Measurements from ENCODE around the gene DACH1.

Gene DACH1

DNA sequence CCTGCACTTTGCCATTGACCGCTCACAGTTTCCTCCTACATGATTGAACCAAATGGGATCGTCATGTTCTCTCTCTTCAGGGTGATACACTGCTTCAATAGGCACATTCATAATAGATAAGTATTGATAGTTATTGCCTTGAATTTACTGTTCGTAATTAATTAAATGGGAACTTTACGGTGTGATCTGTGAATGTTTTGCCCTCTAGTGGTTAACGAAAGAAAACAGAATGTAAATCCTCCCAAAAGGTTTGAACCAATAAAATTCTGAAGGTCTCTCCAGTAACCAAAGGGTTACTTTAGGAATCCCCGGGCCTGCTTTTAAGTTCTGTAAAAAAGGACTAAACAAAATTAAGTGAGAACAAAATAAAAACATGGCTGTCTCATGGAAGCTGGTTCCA is 389.3 kb downstream of the DACH1 start:
- no peaks in the 10 kb centered on the region for H3K4me1 ChIP-seq (ENCODE audit: insufficient read depth, low read length)
- H3K9me3 ChIP-seq (ENCODE audit: low read length) = no peaks in the 10 kb centered on the region
- no peaks in the 10 kb centered on the region for H3K27me3 ChIP-seq (ENCODE audit: control insufficient read depth in 1 of 2, insufficient read depth in 2 of 2, low read length in 2 of 2)
- H3K27ac ChIP-seq (ENCODE audit: low read depth, low read length) = no peak overlapping the region
- H3K36me3 ChIP-seq (ENCODE audit: insufficient read depth, low read length) = no peaks in the 10 kb centered on the region
- H3K9ac ChIP-seq (ENCODE audit: low read length) = no peak overlapping the region
- no peak overlapping the region for H3K4me3 ChIP-seq (ENCODE audit: low read depth in 1 of 2, low read length in 2 of 2)

DNA sequence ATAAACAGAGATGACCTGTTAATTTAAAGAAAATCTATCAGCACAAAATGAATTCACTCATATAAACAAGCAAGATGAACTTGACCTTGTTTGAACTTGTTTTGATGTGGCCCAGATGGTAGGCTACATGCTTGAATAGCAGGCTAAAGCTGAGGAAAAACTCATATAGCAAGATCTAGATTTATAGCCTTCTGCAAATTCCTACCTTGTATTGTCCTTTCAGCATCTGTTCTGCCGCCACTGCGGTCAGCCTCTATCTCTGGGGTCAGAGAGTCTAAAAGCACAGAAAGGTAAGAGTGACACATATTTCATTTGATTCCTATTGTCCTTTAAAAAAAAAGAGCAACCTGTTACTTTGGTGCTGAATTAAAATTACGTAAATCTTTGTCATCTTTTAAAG is 392.1 kb downstream of the DACH1 start:
- Histone ChIP-seq H3K4me1 (ENCODE audit: insufficient read depth, low read length) (no peaks in the 10 kb centered on the region), H3K27ac (ENCODE audit: low read depth, low read length) (no peak overlapping the region), H3K4me3 (ENCODE audit: low read depth in 1 of 2, low read length in 2 of 2) (no peak overlapping the region), H3K27me3 (ENCODE audit: control insufficient read depth in 1 of 2, insufficient read depth in 2 of 2, low read length in 2 of 2) (no peaks in the 10 kb centered on the region), H3K9me3 (ENCODE audit: low read length) (no peaks in the 10 kb centered on the region), H3K36me3 (ENCODE audit: insufficient read depth, low read length) (no peaks in the 10 kb centered on the region), H3K9ac (ENCODE audit: low read length) (no peak overlapping the region)

- Histone ChIP-seq H3K4me3 (ENCODE audit: low read depth in 1 of 2, low read length in 2 of 2) (no peak overlapping the region), H3K27me3 (ENCODE audit: control insufficient read depth in 1 of 2, insufficient read depth in 2 of 2, low read length in 2 of 2) (no peaks in the 10 kb centered on the region), H3K36me3 (ENCODE audit: insufficient read depth, low read length) (no peaks in the 10 kb centered on the region), H3K27ac (ENCODE audit: low read depth, low read length) (no peak overlapping the region), H3K9ac (ENCODE audit: low read length) (no peak overlapping the region), H3K9me3 (ENCODE audit: low read length) (no peaks in the 10 kb centered on the region), H3K4me1 (ENCODE audit: insufficient read depth, low read length) (no peaks in the 10 kb centered on the region)
Measured at GRCh38 chr13:71469626-71470025, 397.4 kb downstream of the DACH1 start.

DNA sequence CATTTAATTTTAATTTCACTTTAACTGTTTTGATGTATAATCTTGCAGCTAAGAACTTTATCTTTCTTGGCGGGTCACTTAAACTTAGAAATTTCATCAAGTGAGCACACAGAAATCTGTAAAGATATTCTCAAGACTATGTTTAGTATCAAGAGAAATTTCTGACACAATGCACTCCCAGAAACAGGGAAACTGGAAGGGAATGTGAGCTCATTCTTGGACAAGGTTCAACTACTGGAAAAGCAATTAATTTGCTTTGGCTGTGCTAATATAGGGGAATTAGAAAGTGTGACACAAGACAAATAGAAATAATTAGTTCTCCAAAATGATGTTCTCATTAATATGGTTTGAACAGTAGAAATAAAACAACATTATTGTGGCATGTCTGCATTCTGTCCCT is 402.3 kb downstream of the DACH1 start:
- Histone ChIP-seq H3K9me3 (ENCODE audit: low read length) (no peaks in the 10 kb centered on the region), H3K4me1 (ENCODE audit: insufficient read depth, low read length) (no peaks in the 10 kb centered on the region), H3K27me3 (ENCODE audit: control insufficient read depth in 1 of 2, insufficient read depth in 2 of 2, low read length in 2 of 2) (no peaks in the 10 kb centered on the region), H3K36me3 (ENCODE audit: insufficient read depth, low read length) (no peaks in the 10 kb centered on the region), H3K4me3 (ENCODE audit: low read depth in 1 of 2, low read length in 2 of 2) (no peak overlapping the region), H3K9ac (ENCODE audit: low read length) (no peak overlapping the region), H3K27ac (ENCODE audit: low read depth, low read length) (no peak overlapping the region)

DNA sequence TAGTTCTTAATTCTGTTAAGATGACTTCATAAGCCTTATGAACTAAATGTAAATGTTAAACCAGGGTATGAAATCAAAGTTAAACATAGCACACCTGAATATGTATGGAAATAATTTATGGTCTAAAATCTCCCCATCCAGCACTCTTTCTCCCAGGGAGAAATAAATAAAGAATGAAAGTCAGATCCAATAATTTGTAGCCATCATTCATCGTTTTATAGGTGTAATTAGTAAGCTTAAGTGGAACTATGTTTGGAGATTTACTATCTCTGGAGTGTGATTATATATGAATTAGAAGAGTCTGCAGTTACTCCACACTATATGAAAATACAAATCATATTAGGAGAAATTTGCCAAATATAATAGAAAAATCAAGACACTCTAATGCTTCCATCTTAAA is 405.1 kb downstream of the DACH1 start:
- no peak overlapping the region for H3K9ac ChIP-seq (ENCODE audit: low read length)
- no peaks in the 10 kb centered on the region for H3K36me3 ChIP-seq (ENCODE audit: insufficient read depth, low read length)
- no peaks in the 10 kb centered on the region for H3K9me3 ChIP-seq (ENCODE audit: low read length)
- H3K4me3 ChIP-seq (ENCODE audit: low read depth in 1 of 2, low read length in 2 of 2) = no peak overlapping the region
- no peak overlapping the region for H3K27ac ChIP-seq (ENCODE audit: low read depth, low read length)
- no peaks in the 10 kb centered on the region for H3K4me1 ChIP-seq (ENCODE audit: insufficient read depth, low read length)
- H3K27me3 ChIP-seq (ENCODE audit: control insufficient read depth in 1 of 2, insufficient read depth in 2 of 2, low read length in 2 of 2) = no peaks in the 10 kb centered on the region

- Histone ChIP-seq H3K4me3 (ENCODE audit: low read depth in 1 of 2, low read length in 2 of 2) (no peak overlapping the region), H3K27ac (ENCODE audit: low read depth, low read length) (no peak overlapping the region), H3K9ac (ENCODE audit: low read length) (no peak overlapping the region), H3K9me3 (ENCODE audit: low read length) (no peaks in the 10 kb centered on the region), H3K27me3 (ENCODE audit: control insufficient read depth in 1 of 2, insufficient read depth in 2 of 2, low read length in 2 of 2) (no peaks in the 10 kb centered on the region), H3K4me1 (ENCODE audit: insufficient read depth, low read length) (no peaks in the 10 kb centered on the region), H3K36me3 (ENCODE audit: insufficient read depth, low read length) (no peaks in the 10 kb centered on the region)
Measured at GRCh38 chr13:71460211-71460610, 406.8 kb downstream of the DACH1 start.

DNA sequence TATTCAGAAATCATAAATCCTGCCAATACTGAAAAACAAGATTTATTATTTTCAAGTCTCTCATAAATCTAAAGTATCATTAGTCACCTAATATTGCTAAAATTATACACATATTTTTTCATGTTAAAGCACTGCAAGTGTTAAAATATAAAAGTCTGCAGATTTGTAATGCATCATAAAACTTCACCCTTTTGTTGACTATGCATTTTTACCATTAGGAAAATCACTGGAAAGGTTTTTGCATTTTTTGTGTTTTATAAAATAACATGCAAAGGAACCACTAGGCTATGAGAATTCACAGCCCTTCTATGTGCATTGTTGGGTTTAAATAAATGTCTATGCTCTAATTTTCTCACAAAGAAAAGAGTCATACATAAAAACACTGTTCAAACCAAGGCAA is 407.3 kb downstream of the DACH1 start:
- Histone ChIP-seq H3K4me3 (ENCODE audit: low read depth in 1 of 2, low read length in 2 of 2) (no peak overlapping the region), H3K9ac (ENCODE audit: low read length) (no peak overlapping the region), H3K36me3 (ENCODE audit: insufficient read depth, low read length) (no peaks in the 10 kb centered on the region), H3K4me1 (ENCODE audit: insufficient read depth, low read length) (no peaks in the 10 kb centered on the region), H3K27ac (ENCODE audit: low read depth, low read length) (no peak overlapping the region), H3K9me3 (ENCODE audit: low read length) (no peaks in the 10 kb centered on the region), H3K27me3 (ENCODE audit: control insufficient read depth in 1 of 2, insufficient read depth in 2 of 2, low read length in 2 of 2) (no peaks in the 10 kb centered on the region)

DNA sequence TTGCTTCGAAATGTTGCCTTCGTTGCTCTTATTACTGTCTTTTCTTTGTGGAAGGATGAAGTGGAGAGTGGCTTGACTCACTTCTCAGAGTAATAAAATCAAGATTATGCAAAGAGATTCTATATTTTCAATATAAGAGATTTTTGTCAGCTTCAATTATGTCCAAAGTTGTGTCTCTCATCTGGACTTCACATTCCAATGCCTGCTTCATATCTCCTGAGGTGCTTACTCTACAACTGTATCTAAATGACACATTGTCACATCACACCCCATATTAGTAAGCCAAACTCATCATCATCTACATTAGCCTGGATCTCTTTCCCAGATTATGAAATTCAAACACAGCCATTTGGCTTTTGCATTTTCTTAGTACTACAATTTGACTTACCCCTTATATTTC is 409.4 kb downstream of the DACH1 start:
- H3K27ac ChIP-seq (ENCODE audit: low read depth, low read length) = no peak overlapping the region
- no peaks in the 10 kb centered on the region for H3K4me1 ChIP-seq (ENCODE audit: insufficient read depth, low read length)
- H3K27me3 ChIP-seq (ENCODE audit: control insufficient read depth in 1 of 2, insufficient read depth in 2 of 2, low read length in 2 of 2) = no peaks in the 10 kb centered on the region
- H3K36me3 ChIP-seq (ENCODE audit: insufficient read depth, low read length) = no peaks in the 10 kb centered on the region
- no peak overlapping the region for H3K9ac ChIP-seq (ENCODE audit: low read length)
- H3K9me3 ChIP-seq (ENCODE audit: low read length) = no peaks in the 10 kb centered on the region
- no peak overlapping the region for H3K4me3 ChIP-seq (ENCODE audit: low read depth in 1 of 2, low read length in 2 of 2)

- H3K9ac ChIP-seq (ENCODE audit: low read length) = no peak overlapping the region
- H3K4me3 ChIP-seq (ENCODE audit: low read depth in 1 of 2, low read length in 2 of 2) = no peak overlapping the region
- H3K36me3 ChIP-seq (ENCODE audit: insufficient read depth, low read length) = no peaks in the 10 kb centered on the region
- no peaks in the 10 kb centered on the region for H3K4me1 ChIP-seq (ENCODE audit: insufficient read depth, low read length)
- H3K27ac ChIP-seq (ENCODE audit: low read depth, low read length) = no peak overlapping the region
- no peaks in the 10 kb centered on the region for H3K27me3 ChIP-seq (ENCODE audit: control insufficient read depth in 1 of 2, insufficient read depth in 2 of 2, low read length in 2 of 2)
- no peaks in the 10 kb centered on the region for H3K9me3 ChIP-seq (ENCODE audit: low read length)
Measured at GRCh38 chr13:71456136-71456535, 410.9 kb downstream of the DACH1 start.

- Histone ChIP-seq H3K27ac (ENCODE audit: low read depth, low read length) (no peak overlapping the region), H3K27me3 (ENCODE audit: control insufficient read depth in 1 of 2, insufficient read depth in 2 of 2, low read length in 2 of 2) (no peaks in the 10 kb centered on the region), H3K36me3 (ENCODE audit: insufficient read depth, low read length) (no peaks in the 10 kb centered on the region), H3K9ac (ENCODE audit: low read length) (no peak overlapping the region), H3K4me1 (ENCODE audit: insufficient read depth, low read length) (no peaks in the 10 kb centered on the region), H3K4me3 (ENCODE audit: low read depth in 1 of 2, low read length in 2 of 2) (no peak overlapping the region), H3K9me3 (ENCODE audit: low read length) (no peaks in the 10 kb centered on the region)
Measured at GRCh38 chr13:71454509-71454908, 412.5 kb downstream of the DACH1 start.

DNA sequence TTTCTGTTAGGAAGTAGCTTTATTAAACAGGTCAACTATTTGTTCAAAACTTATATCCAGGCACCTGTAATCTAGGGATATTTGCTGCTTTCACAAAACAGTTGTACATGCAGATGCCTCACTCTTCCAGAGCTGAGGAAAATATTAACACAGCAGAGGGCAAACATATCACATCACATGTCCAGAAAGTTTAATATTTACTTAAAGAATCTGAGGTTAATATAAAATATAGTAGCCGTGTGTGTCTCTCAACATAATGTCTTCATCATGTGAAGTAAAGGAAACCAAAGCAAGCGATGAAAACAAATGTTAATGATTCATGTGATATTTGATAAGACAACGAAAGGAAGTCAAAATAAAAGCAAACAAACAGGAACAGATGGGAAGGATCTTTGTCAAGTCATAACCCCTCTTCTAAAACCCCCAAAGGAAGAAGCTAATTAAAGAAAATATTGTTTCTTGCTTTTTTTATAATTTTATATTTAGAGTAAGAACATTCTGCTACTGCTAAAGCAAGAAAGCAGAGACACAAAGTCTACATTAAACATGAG is 418.8 kb downstream of the DACH1 start:
- no peaks in the 10 kb centered on the region for H3K9me3 ChIP-seq (ENCODE audit: low read length)
- no peaks in the 10 kb centered on the region for H3K4me1 ChIP-seq (ENCODE audit: insufficient read depth, low read length)
- H3K27ac ChIP-seq (ENCODE audit: low read depth, low read length) = no peak overlapping the region
- no peaks in the 10 kb centered on the region for H3K36me3 ChIP-seq (ENCODE audit: insufficient read depth, low read length)
- no peak overlapping the region for H3K4me3 ChIP-seq (ENCODE audit: low read depth in 1 of 2, low read length in 2 of 2)
- no peak overlapping the region for H3K9ac ChIP-seq (ENCODE audit: low read length)
- H3K27me3 ChIP-seq (ENCODE audit: control insufficient read depth in 1 of 2, insufficient read depth in 2 of 2, low read length in 2 of 2) = no peaks in the 10 kb centered on the region

DNA sequence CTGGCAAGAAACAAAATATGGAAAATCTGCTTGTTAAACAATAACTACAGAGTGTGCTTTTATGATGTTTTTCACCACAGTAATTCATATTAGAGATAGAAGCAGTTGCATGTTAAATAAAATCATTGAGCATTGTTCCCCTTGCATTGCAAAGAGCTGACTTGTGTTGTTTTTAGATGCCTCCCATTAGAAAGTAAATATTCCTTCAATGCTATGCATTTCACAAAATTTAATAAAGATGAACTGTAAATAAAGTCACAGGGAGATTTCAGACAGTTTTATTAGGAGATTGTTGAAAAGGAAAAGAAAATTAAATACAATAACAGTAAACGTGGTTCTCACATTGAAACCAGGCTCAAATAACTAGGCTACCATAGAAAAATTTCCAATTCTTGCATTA is 429.3 kb downstream of the DACH1 start:
- Histone ChIP-seq H3K9me3 (ENCODE audit: low read length) (no peaks in the 10 kb centered on the region), H3K27me3 (ENCODE audit: control insufficient read depth in 1 of 2, insufficient read depth in 2 of 2, low read length in 2 of 2) (no peaks in the 10 kb centered on the region), H3K9ac (ENCODE audit: low read length) (no peak overlapping the region), H3K27ac (ENCODE audit: low read depth, low read length) (no peak overlapping the region), H3K4me1 (ENCODE audit: insufficient read depth, low read length) (no peaks in the 10 kb centered on the region), H3K4me3 (ENCODE audit: low read depth in 1 of 2, low read length in 2 of 2) (no peak overlapping the region), H3K36me3 (ENCODE audit: insufficient read depth, low read length) (no peaks in the 10 kb centered on the region)

Measured in muscle layer of colon (tissue), 2 donors.